GM03348 (cell line): Measurements from ENCODE around the gene FAM156A.
"Not testable (repeated sequence)": the region's sequence is repeated elsewhere in the genome, so short reads cannot be mapped to it uniquely, and the experiment has no call there.

Experiments
- DNase-seq: peaks from one replicate; pipeline ENCODE4 v3.0.0; 2012; ENCODE audit warnings: low spot score

FAM156A gene, protein sequence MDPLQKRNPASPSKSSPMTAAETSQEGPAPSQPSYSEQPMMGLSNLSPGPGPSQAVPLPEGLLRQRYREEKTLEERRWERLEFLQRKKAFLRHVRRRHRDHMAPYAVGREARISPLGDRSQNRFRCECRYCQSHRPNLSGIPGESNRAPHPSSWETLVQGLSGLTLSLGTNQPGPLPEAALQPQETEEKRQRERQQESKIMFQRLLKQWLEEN

DNA sequence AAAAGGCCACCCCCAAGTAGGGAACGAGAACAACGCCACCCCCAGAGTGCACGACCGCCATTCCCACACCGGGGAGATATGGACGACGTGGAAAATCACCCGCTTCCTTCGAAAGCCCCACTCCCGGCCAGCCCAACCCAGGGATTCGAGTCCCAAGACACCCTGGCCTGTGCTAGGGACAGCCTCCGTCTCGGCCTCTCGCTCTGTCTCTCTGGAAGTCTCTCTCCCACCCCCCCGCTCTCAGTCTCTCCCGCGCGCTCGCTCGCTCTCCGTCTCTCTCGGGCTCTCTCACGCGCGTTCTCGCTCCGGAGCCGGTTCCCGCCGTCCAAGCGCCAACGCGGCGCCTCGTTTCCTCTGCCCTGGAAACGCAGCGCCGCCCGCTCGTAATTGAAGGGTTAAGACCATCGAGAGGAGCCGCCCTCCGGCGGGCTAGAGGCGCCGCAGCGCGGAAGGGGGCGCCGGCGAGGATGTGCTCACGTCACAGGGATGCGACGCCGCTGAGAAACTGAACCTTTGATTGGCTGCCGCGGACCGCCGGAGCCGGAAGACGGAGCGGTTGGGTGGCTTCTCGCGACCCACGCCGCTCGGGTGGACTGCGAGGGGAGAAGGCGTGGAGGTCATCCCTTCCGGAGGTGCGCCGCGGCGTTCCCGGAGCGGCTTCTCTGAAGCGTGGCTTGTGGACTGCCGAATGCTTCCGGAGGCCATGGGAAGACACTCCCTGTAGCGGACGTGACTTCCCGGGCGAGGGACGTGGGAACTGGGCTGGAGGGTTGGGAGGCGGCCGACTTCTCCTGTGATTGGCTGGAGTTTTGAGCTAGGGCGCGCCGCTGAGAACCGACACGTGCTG, at the start of gene FAM156A:
TSS of gene FAM156A (minus strand) at position 406 of the 847 bp plus-strand sequence. CDS start 9,930 bp downstream, outside the sequence.
- not testable (repeated sequence) for DNase-seq

DNA sequence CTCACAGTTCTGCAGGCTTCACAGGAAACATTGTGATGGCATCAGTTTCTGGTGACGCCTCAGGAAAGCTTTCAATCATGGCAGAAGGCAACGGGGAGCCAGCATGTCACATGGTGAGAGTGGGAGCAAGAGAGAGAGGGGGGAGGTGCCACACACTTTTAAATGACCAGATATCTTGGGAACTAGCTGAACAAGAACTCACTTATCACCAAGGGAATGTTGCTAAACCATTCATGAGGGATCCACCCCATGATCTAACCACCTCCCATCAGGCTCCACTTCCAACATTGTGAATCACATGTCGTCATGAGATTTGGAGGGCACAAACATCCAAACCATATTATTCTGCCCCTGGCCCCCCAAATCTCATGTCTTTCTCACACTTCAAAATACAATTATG, 47.0 kb upstream of the FAM156A start:
- no peak for DNase-seq

DNA sequence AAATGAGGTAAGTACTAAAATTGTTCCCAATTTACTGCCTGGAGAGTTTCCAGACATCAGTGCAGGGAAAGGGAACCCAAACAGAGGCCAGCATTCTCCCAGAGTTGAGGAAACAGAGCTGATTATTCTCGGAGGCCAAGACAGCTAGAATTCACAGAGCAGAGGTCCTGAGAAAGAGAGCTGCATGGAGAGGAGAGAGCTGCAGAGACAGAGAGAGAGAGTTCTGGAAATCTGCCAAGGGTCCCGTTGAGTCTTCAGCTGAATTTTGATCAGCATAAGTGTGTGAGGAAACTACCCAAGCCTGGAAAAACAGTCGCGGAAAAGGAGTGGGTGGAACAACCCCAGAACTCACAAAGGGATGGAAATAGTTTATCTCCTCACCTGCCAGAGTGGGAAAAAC, 46.5 kb upstream of the FAM156A start:
- no peak for DNase-seq

DNA sequence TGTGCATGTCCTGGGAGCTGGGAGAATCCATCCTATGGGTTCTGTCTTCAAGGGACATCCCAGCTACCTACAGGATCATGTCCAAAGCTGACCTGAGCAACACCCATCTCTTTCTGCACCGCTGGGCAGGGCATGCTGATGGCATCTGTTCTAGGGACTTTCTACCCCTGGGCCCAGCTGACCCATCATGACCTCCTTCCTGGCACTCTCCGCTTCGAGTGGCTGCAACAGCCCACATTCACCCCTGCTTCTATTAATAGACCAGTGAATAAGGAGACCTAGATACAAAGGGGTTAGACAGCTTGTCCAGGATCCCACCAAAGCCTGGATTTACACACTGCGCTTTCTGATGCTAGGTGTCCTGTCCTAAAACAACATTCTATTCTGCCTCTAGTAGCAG, 45.7 kb upstream of the FAM156A start:
- DNase-seq = no peak

DNA sequence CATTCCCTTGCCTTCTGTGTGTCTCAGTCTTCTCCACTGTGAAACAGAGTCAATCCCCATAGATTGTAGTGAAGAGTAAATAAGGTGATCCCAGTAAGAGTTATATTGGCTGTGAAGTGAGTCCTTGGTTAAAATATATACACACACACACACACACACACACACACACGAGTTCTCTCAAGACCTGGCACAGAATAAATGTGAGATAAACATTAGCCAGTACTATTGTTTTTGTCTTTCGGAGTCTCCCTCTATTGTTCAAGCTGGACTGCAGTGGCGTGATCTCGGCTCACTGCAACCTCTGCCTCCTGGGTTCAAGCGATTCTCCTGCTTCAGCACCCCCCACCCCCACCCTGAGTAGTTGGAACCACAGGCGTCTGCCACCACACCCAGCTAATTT, 44.8 kb upstream of the FAM156A start:
- no peak for DNase-seq

DNA sequence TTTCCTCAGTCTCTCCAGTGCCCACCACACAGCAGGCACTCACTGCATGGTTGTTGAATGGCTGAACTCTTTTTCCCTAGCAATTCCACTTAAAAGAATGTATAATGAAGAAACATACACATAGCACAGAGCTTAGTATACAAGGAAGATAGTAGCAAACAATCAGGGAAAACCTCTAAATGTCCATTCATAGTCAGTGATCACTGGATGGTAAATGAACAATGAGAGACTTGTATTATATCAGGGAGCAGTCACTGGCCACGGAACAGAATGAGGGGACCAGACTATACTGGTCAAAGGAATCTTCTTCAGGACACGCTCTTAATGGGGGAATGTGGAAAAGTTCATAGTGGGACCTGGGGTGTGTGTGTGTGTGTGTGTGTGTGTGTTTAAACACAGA, 43.6 kb upstream of the FAM156A start:
- no peak for DNase-seq

DNA sequence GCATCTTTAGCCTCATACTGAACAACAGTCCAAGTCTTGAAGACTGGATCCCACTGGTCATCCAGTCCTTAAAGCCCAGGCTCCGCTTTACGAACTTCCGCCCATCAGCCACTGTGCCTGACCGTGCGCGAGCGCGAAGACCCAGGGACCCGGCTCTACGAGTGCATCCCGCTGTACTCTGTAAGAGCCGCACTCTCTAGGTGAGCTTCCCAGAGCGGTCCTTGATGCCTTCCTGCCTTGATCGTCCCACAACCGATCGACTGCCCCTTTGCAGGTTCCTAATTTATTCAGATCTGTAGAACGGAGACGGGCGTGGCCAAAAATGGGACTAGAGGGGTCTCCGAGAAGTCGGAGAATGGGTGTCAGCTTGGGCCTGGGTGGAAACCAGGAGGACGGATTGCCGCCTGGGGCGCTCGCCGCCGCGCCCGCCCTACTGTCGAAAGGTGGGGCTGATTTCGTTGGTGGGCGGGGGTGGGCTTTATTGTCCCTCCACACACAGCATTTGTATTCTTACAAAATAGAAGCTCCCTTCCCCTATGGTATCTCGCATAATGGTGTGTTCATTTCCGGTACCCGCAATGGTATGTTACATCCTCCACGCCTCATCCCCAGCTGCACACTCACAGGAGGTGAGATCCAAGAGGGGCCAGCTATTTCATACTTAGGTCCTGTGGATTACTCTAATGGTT, 42.3 kb upstream of the FAM156A start:
- DNase-seq = no peak

DNA sequence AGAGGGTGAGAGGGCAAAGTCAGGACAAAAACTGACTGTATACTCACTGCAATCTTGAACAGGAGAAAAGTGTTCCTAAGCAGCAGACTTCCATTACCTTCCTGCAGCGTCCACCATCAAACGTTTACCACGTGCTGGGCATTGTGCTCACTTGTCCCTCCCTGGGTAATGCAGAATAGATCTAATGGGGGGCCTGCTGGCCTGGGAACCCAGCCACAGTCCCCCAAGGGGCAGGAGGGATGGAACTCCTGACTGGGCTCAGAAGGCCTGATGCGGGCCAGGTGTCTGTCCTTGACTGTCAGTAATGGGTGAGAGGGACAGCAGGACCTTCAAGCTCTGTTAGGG, 37.6 kb upstream of the FAM156A start:
- no peak for DNase-seq

DNA sequence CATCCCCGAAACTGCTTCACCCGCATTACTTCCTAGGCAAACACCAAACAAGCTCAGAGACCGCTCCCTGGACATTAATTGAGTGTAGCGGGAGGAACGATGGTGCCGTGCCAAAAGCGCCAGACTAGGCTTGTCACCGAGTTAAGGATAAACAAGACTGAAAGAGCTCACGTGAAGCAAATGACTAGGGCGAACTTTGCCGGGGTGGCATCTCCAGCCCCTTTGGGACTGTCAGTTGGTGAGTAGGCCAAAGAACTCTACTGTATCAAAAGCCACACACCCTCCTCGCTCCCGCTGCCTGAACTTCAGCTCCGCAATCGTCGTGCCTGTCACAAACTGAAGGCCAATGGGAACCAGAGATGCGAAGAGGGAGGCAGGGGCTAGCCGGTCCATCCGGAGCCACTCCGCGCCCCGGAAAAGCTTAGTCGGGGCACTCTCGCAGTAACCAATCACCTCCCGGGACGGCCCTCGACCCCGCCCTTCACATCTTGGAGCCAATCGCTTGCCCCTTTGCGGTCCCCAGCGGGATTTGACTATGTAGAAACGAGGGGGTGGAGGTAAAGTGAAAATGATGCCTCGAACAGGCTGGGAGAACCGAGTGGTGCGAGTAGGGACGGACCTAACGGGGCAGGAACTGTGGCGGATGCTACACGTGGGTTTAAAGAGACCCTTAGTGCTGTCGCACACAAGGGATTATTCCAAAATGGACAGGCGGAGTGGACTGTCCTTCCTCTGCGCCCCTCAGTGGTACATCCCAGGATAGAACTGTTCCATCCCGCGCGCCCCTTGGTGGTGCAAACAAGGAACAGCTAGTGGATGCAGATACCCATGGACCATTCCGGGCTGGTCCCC, 37.0 kb upstream of the FAM156A start:
- peak; percentile 92 for DNase-seq

DNA sequence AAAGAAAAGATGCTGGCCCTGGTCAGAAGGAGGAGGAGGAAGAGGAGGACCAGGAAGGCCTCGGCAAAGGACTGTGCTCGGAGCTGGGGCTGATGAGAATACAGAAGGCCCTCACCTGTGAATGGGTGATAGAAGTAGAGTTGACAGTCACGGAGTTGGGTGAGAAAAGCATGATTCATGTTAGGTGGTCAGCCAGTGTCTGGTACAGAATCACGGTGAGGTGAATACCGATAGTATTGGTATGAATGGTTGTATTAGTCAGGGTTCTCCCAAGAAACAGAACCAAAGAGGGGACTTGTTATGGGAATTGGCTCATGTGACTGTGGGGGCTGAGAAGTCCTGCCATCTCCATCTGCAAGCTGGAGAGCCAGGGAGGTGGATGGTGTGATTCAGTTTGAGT, 32.5 kb upstream of the FAM156A start:
- no peak for DNase-seq

DNA sequence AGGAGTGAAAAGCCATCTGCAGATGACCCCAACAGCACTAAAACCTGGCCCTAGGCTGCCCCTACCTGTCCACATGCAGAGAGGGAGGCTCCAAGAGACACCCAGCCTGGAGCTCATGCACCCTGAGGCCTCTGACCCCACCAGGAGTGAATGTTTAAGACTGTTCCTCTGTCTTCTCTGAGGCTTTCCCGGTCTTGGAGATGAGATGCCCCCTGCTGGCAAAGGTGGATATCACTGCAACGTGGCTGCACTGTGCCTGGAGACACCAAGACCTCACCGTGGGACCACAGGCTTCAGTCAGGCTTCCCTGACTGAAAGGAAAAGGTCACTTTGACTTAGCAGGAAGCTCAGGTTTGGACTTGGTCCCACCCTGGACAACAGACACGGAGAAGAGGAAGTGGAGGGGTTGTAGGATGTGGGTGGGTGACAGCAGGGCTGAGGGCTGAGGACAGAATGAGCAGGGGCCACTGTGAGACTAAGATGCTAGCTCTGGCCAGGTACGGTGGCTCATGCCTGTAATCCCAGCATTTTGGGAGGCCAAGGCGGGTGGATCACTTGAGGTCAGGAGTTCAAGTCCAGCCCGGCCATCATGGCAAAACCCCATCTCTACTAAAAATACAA, 31.8 kb upstream of the FAM156A start:
- DNase-seq = peak; percentile 46

DNA sequence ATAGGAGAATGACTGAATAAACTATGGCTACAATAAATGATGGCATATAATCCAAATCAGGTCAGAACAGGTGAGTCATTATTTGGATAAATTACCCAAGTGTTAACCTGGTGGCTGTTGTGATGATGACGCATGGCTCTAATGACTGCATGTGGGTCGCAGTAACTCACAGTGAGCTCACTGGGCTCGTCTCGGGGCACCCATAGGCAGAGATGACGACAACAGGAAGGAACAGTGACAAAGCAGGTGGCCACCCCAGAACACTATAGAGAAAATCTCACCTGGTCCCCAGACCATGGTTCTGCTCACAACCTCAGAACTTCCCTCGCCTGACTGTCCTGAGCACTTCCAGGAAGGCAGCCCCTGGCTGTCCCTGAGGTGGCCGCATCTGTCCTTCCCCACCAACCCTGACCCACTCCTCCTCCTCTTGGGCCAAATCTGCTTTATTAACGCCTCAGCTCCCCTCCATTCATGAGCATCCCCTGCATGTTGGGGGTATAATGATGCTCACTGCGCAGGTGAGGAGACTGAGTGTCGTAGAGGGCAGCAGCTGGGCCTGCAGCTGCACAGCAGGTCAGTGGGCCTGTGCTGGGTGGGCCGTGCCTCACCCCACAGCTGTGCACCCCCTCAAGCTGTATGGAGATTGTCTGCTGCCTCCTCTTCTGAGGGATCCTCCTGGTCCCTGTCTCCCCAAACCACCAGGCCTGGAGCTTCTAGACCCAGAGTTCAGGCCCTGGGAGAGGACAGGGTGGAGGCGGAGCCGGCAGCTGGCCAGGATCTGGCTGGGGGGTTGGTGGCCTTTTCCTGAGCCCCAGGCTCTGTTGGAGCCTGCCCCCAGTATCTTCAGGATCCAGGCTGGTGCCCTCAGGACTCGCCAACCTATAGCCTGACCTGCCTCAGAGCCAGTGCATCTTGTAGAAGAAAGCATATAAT, 30.9 kb upstream of the FAM156A start:
- DNase-seq = no peak

DNA sequence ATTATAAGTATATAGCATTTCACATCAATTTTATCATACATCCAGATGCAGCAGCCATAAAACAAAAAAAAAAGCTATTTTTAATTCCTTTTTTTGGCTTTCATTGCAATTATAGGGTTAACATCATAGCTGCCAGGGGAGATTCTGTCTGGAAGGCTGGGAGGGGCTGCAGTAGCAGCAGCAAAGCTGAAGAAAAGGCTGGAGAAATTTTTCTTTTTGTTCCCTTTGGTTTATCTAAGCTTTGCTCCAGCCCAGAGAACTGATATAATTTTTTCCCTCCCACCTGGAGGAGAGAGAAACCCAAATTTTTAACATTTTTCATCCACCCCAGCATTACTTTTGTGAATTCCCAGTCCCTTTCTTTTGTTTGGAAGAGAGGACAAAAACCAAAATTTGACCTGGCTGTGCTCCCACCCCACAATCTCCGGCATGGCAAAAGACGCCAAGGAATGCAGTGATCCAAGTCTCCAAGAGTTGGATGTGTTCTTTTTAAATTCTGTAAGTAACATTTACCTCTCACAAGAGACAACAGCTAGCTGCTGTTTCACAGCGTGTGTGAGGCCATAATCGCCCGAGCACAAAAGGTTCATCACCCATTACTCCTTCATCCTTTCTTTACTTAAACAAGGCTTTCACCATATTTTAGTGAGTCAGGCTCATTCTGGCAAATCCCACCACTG, 25.1 kb upstream of the FAM156A start:
- peak; percentile 25 for DNase-seq

DNA sequence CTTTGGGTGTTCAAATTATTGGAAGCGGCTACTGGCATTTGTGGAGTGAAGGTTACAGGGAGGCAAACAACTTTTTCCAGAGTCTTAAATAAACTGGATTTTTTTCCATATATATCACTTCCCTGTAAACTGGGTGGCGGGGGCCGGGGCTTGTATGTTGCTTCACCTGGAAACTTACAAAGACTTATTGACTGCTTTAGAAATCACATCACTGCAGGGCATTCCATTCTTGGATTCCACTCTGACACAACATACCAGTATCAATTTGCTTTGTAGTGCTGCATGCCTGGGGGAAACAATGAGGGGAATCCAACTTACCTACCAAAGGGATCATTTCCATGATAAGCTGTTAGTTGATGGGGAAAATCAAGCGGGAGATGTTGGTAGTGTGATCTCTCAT, 21.7 kb upstream of the FAM156A start:
- DNase-seq = no peak

DNA sequence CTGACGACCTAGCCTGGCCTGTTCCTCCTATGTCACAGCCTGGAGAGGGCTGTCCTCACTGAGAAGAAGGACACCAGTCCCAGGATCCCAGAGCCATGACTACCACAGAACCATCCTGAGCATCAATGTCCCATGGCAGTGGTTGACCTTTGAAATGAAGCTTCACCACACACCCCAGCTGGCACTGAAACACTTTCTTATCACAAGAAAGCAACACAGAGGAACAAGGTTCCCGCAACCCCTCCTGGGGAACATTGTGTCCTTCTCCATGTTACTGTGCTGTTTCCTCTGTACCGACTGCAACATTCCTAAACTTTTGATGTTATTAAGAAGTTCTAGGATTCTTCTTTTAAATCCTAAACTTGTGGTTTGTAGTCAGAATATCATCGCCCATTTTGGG, 21.2 kb upstream of the FAM156A start:
- no peak for DNase-seq

DNA sequence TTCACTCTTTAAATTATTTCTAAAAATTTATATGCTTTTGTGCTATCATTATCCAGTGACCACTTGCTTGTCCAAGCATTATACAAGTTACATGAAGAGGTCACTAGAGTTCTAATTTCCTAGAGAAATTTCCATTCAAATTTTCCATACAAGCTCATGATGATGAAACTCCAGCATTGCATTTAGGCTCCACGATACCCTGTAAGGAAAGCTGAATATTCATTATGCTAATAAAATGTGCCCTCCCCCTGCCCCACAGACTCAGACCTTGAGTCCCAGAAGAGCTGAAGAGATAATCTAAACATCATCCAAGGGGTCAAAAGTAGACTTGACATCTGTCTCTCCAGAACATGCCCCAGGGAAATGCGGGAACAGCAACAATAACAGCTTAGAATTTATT, 19.6 kb upstream of the FAM156A start:
- no peak for DNase-seq

DNA sequence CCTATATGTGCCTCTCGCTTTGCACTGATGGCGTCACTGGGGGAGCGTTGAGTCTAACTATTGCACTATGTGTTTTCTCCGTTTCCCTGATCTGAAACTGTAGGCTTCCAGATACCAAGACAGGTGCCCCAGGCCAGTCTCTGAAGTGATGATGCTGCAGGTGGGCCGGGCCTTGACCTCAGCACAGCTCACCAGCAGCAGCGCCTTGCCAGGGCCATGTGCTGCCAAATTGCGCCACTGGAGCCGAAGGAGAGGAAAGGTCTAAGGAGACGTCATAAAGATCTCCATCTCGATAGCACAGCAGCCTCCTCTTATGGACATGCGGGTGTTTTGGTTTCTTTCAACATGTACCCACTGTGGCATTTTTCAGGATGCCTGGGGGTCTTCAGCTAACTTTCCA, 17.3 kb upstream of the FAM156A start:
- not testable (repeated sequence) for DNase-seq

DNA sequence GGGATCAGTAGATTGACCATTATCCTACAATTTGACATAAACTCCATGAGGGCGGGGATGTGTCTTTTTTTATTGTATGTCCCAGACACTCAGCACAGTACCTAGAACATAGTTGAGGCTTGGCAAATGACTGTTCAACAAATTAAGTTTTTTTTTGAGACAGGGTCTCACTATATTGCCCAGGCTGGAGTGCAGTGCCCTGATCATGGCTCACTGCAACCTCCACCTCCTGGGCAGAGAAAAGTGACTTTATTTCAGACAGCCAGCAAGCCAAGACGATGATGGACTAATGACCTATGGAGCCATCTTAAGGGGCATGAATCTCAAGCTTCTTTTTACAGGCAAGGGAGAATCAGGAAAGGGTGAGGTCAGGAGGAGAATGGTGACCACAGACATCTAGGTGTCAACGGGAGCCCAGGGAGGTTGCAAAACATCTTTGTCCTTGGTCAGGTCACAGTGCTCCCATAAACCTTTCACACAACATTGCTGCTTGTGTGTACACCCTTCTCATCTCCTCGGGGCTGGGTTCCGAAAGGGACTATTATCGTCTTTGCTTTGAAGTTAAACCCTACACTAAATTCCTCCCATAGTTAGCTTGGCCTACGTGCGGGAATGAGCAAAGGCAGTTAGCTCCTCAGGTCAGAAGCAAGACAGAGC, 16.1 kb upstream of the FAM156A start:
- DNase-seq = not testable (repeated sequence)

DNA sequence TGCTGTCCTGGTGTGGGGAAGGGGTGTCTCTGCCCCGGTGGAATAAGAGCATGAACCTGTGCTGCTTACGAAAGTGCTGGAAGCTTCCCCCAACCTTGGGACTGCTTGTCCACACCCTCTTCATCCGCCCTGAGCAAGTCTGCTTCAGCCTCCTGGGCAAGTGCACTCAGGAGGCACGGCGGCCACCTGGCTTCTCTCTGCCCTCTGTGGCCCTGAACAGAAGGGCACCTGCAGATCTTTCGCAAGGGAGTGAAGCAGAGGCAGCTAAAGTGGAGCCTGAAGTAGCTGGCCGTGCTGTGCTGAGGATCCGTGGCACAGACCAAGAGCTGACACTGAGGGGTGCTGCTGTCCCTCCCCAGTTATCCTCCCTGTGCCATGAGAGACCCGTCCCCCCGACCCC, 9.6 kb upstream of the FAM156A start:
- not testable (repeated sequence) for DNase-seq
